Activated naive CD4-positive, alpha-beta T cell treated with anti-CD3 and anti-CD28 coated beads for 36 hours (primary cell): ENCODE results near the gene SLC26A1. TPM values are rescaled to one million over a fixed set of nuclear protein-coding genes. Genes with fewer than 3 reads are reported as not detected.

Source experiments
- total RNA-seq, 2 experiments: library from RNA; stranded (reverse); gene quantifications; one replicate each; pipeline ENCODE4 v1.2.3, GENCODE V29; 2021

Gene SLC26A1
- total RNA-seq, 2 experiments from 2014 or later = not detected

Other genes with a start within 250 kb of the SLC26A1 start
- gene CPLX1, start 167.3 kb downstream of the SLC26A1 start, total RNA-seq = under 1 TPM; 0.37 to 0.48 TPM
- gene GAK, start 61.1 kb downstream of the SLC26A1 start, total RNA-seq = 10 to 100 TPM; 87.6 to 96.8 TPM
- 10 to 100 TPM; 13.9 to 15.8 TPM for gene TMEM175, start 60.9 kb downstream of the SLC26A1 start, total RNA-seq
- gene DGKQ, start 19.8 kb downstream of the SLC26A1 start, total RNA-seq = 10 to 100 TPM; 10.8 to 11.1 TPM
- 10 to 100 TPM in 1 of 2 experiments, 1 to 10 TPM in 1; 9.5 to 10.5 TPM for gene IDUA, start 6.4 kb downstream of the SLC26A1 start, total RNA-seq
- 1 to 10 TPM; 7.6 to 8.0 TPM for gene FGFRL1, start 18.2 kb upstream of the SLC26A1 start, total RNA-seq
- 1 to 10 TPM in 1 of 2 experiments, under 1 TPM in 1; 0.98 to 2.2 TPM for gene RNF212, start 120.2 kb upstream of the SLC26A1 start, total RNA-seq
- 1 to 10 TPM; 4.8 to 5.5 TPM for gene SPON2, start 179.2 kb upstream of the SLC26A1 start, total RNA-seq